ENCODE results near the gene HNF4A. TPM values are rescaled to one million over a fixed set of nuclear protein-coding genes. Genes with fewer than 3 reads are reported as not detected.

Gene HNF4A
- total and polyA plus RNA-seq, 2 of the 13 experiments (the other 11 are each of a cell fraction or from before 2014, with no cell fraction given): 80.9 to 169 TPM

GRCh38 chr20:44461142-44461802 is 105.8 kb downstream of the HNF4A start (continued):
- TF ChIP-seq ZNF318 (CRISPR knock-in tag; IDR thresholded peaks at IDR 0.05) (no peak), HNF4A (CRISPR knock-in tag; IDR thresholded peaks at IDR 0.05) (peak; percentile 9; the same call in 1 of the 2 replicates), THRA (CRISPR knock-in tag; IDR thresholded peaks at IDR 0.05; ENCODE audit: borderline replicate concordance) (peak; percentile 8; the same call in 1 of the 2 replicates), ZNF83 (CRISPR knock-in tag; IDR thresholded peaks at IDR 0.05; ENCODE audit: borderline replicate concordance) (no peak), SNAPC5 (CRISPR knock-in tag; IDR thresholded peaks at IDR 0.05; ENCODE audit: borderline replicate concordance) (no peak), GFI1 (CRISPR knock-in tag; IDR thresholded peaks at IDR 0.05; ENCODE audit: borderline replicate concordance) (no peak; the same call in 1 of the 2 replicates), CREM (IDR thresholded peaks at IDR 0.05) (peak; percentile 80), CREM (CRISPR knock-in tag; IDR thresholded peaks at IDR 0.05) (no peak), ZNF576 (CRISPR knock-in tag; IDR thresholded peaks at IDR 0.05) (no peak), HOXA5 (CRISPR knock-in tag; IDR thresholded peaks at IDR 0.05) (no peak), ZNF792 (CRISPR knock-in tag; IDR thresholded peaks at IDR 0.05) (peak; percentile 12; the same call in 1 of the 2 replicates), ZNF280B (CRISPR knock-in tag; IDR thresholded peaks at IDR 0.05; ENCODE audit: borderline replicate concordance) (no peak), FOXO4 (CRISPR knock-in tag; conservative IDR thresholded peaks at IDR 0.05) (no peak), NFKB2 (CRISPR knock-in tag; IDR thresholded peaks at IDR 0.05; ENCODE audit: borderline replicate concordance) (no peak)
